ENCODE measurements around the gene CCDC183. TPM values are rescaled to one million over a fixed set of nuclear protein-coding genes. Genes with fewer than 3 reads are reported as not detected.

Gene CCDC183
- total and polyA plus RNA-seq, 4 donors, result 0.20 to 1.8 (median 1.0) TPM

GRCh38 chr9:136847088-136847825 is 51.1 kb downstream of the CCDC183 start:
- TF ChIP-seq GABPA (IDR thresholded peaks at IDR 0.05 in 1 of 2, conservative IDR thresholded peaks at IDR 0.05 in 1 of 2), result no peak
- TF ChIP-seq YY1 (IDR thresholded peaks at IDR 0.05), result no peak
- no peak for TF ChIP-seq HNF4G (IDR thresholded peaks at IDR 0.05)
- no peak for TF ChIP-seq NR2F2 (IDR thresholded peaks at IDR 0.05)
- no peak for TF ChIP-seq ATF3 (IDR thresholded peaks at IDR 0.05)
- no peak for TF ChIP-seq JUND (IDR thresholded peaks at IDR 0.05)
- no peak for TF ChIP-seq RAD21 (IDR thresholded peaks at IDR 0.05)
- no peak for TF ChIP-seq SP1 (IDR thresholded peaks at IDR 0.05)
- no peak for TF ChIP-seq FOXA2 (IDR thresholded peaks at IDR 0.05)
- no peak for TF ChIP-seq TAF1 (conservative IDR thresholded peaks at IDR 0.05)
- no peak for TF ChIP-seq EGR1 (IDR thresholded peaks at IDR 0.05; ENCODE audit: low read depth in 2 of 2)
- TF ChIP-seq HNF4A (conservative IDR thresholded peaks at IDR 0.05), result no peak
- TF ChIP-seq REST (IDR thresholded peaks at IDR 0.05), result no peak
- TF ChIP-seq RXRA (IDR thresholded peaks at IDR 0.05), result no peak
- WGBS, result 11% methylated on average over 75 of the region's 75 CpGs
- peak; percentile 64 for DNase-seq (ENCODE audit: low spot score)
- Histone ChIP-seq H3K4me1 (ENCODE audit: control insufficient read depth in 4 of 4, insufficient read depth in 4 of 4, low read length in 3 of 4) (peaks cover 23 to 58% (median 48%) of the 10 kb centered on the region in 4 donors), H3K36me3 (ENCODE audit: control insufficient read depth in 4 of 4, insufficient read depth in 3 of 4, low read depth in 1 of 4, low read length in 3 of 4) (peaks cover 0 to 2% (median 0%) of the 10 kb centered on the region in 4 donors), H3K9ac (ENCODE audit: low read depth in 1 of 2, low read length in 2 of 2) (no peak overlapping the region), H3K4me3 (ENCODE audit: low read depth in 1 of 3, low read length in 3 of 3) (peak overlapping the region in 1 of 3 donors; percentile 92), H3K27ac (ENCODE audit: low read depth in 1 of 2, low read length in 2 of 2) (peak overlapping the region in 1 of 2 donors; percentile 91), H3K9me3 (ENCODE audit: control insufficient read depth in 4 of 4, low read length in 3 of 4) (peaks cover 0 to 3% (median 0%) of the 10 kb centered on the region in 4 donors), H3K27me3 (ENCODE audit: control insufficient read depth in 4 of 4, insufficient read depth in 4 of 4, low read length in 3 of 4) (no peaks in the 10 kb centered on the region)

GRCh38 chr9:136847826-136848392 is 51.8 kb downstream of the CCDC183 start:
- H3K9me3 ChIP-seq (ENCODE audit: control insufficient read depth in 4 of 4, low read length in 3 of 4), result peaks cover 0 to 3% (median 0%) of the 10 kb centered on the region in 4 donors
- H3K4me1 ChIP-seq (ENCODE audit: control insufficient read depth in 4 of 4, insufficient read depth in 4 of 4, low read length in 3 of 4), result peaks cover 22 to 59% (median 47%) of the 10 kb centered on the region in 4 donors
- under 1% methylated on average over 48 of the region's 48 CpGs for WGBS
- H3K4me3 ChIP-seq (ENCODE audit: low read depth in 1 of 3, low read length in 3 of 3), result peak overlapping the region; percentile 73 to 92 (median 83)
- DNase-seq (ENCODE audit: low spot score), result peak; percentile 78
- peak overlapping the region; percentile 83 to 91 for H3K27ac ChIP-seq (ENCODE audit: low read depth in 1 of 2, low read length in 2 of 2)
- no peaks in the 10 kb centered on the region for H3K27me3 ChIP-seq (ENCODE audit: control insufficient read depth in 4 of 4, insufficient read depth in 4 of 4, low read length in 3 of 4)
- peaks cover 0 to 2% (median 0%) of the 10 kb centered on the region in 4 donors for H3K36me3 ChIP-seq (ENCODE audit: control insufficient read depth in 4 of 4, insufficient read depth in 3 of 4, low read depth in 1 of 4, low read length in 3 of 4)
- H3K9ac ChIP-seq (ENCODE audit: low read depth in 1 of 2, low read length in 2 of 2), result peak overlapping the region; percentile 35 to 68
- TF ChIP-seq FOXA2 (IDR thresholded peaks at IDR 0.05) (no peak), NR2F2 (IDR thresholded peaks at IDR 0.05) (no peak), JUND (IDR thresholded peaks at IDR 0.05) (no peak), RAD21 (IDR thresholded peaks at IDR 0.05) (peak in 1 of 2 donors; percentile 45), FOXA1 (IDR thresholded peaks at IDR 0.05) (no peak), RXRA (IDR thresholded peaks at IDR 0.05) (peak in 1 of 2 donors; percentile 50), GABPA (IDR thresholded peaks at IDR 0.05 in 1 of 2, conservative IDR thresholded peaks at IDR 0.05 in 1 of 2) (no peak), TAF1 (conservative IDR thresholded peaks at IDR 0.05) (no peak), HNF4A (conservative IDR thresholded peaks at IDR 0.05) (peak in 1 of 2 donors; percentile 9), YY1 (IDR thresholded peaks at IDR 0.05) (no peak), MAX (IDR thresholded peaks at IDR 0.05) (no peak), EGR1 (IDR thresholded peaks at IDR 0.05; ENCODE audit: low read depth in 2 of 2) (no peak), CTCF (IDR thresholded peaks at IDR 0.05; ENCODE audit: low read depth, low read length, missing input control) (no peak), ATF3 (IDR thresholded peaks at IDR 0.05) (no peak), SP1 (IDR thresholded peaks at IDR 0.05) (peak; percentile 60), REST (IDR thresholded peaks at IDR 0.05) (peak; percentile 66)
